Testis (tissue), 3 donors: ENCODE data around the gene UTF1. TPM values are rescaled to one million over a fixed set of nuclear protein-coding genes. Genes with fewer than 3 reads are reported as not detected.

Experiments
- DNase-seq: peaks from one replicate; pipeline ENCODE4 v3.0.0-alpha.2; 2019
- H3K27ac ChIP-seq, 2 donors: fragments of 200-600 bp; sonication (generic); one replicate each; pipeline ENCODE4 v1.5.1; 2019
- H3K27me3 ChIP-seq: fragments of 200-600 bp; sonication (generic); one replicate; pipeline ENCODE4 v1.5.1; 2019
- H3K36me3 ChIP-seq: fragments of 200-600 bp; sonication (generic); one replicate; pipeline ENCODE4 v1.5.1; 2017; ENCODE audit warnings: low read depth; ENCODE audit errors: missing control alignments
- H3K4me1 ChIP-seq: fragments of 200-600 bp; sonication (generic); one replicate; pipeline ENCODE4 v1.5.1; 2019
- H3K4me3 ChIP-seq, 2 donors: fragments of 200-600 bp; sonication (generic); one replicate each; pipeline ENCODE4 v1.5.1; 2017 to 2019
- H3K9me3 ChIP-seq: fragments of 200-600 bp; sonication (generic); one replicate; pipeline ENCODE4 v1.5.1; 2017
- POLR2A ChIP-seq: fragments of 450-650 bp; IDR thresholded peaks from one replicate; pipeline ENCODE4 v1.6.1; 2017; ENCODE audit warnings: antibody characterized with exemption, mild to moderate bottlenecking, moderate library complexity
- WGBS, 2 donors: methylation state at CpG; one replicate each; pipeline ENCODE4 v1.1.5; 2018; 5-methylcytosine and 5-hydroxymethylcytosine counted together
- intact Hi-C: fragments of 100-400 bp; cut with DNase I; formaldehyde crosslinking; loops from one replicate; pipeline ENCODE4 v1.15.1; 2023; ENCODE audit warnings: low total_unique reads
- polyA plus RNA-seq: library from polyadenylated mRNA; stranded (reverse); fragments of 350-450 nt; fragmentation: Illumina TruSeq; extraction: RNeasy Lipid Tissue Mini Kit (QIAGEN cat#74804); gene quantifications from one replicate; pipeline ENCODE4 v1.2.3, GENCODE V29; 2014; ENCODE audit warnings: low read depth, low replicate concordance; ENCODE audit not compliant: insufficient read depth
- total RNA-seq, 2 donors: library from RNA; depleted of rRNA; stranded (reverse); fragments of >200 nt; gene quantifications; one replicate each; pipeline ENCODE4 v1.2.3, GENCODE V29; 2016
- TF ChIP-seq, protein P1 (sequence below), 3 experiments: fragments of 450-650 bp in 2 of 3; fragments of 200-600 bp in 1 of 3; sonication (generic) in 1 of 3; IDR thresholded peaks; one replicate each; pipeline ENCODE4 v1.5.1; 2016 to 2019; ENCODE audit warnings: antibody characterized with exemption in 3 of 3, mild to moderate bottlenecking in 2 of 3, moderate library complexity in 1 of 3

Gene UTF1
- total and polyA plus RNA-seq, 3 donors from 2014 or later = 5.3 to 18.6 (median 17.2) TPM

DNA sequence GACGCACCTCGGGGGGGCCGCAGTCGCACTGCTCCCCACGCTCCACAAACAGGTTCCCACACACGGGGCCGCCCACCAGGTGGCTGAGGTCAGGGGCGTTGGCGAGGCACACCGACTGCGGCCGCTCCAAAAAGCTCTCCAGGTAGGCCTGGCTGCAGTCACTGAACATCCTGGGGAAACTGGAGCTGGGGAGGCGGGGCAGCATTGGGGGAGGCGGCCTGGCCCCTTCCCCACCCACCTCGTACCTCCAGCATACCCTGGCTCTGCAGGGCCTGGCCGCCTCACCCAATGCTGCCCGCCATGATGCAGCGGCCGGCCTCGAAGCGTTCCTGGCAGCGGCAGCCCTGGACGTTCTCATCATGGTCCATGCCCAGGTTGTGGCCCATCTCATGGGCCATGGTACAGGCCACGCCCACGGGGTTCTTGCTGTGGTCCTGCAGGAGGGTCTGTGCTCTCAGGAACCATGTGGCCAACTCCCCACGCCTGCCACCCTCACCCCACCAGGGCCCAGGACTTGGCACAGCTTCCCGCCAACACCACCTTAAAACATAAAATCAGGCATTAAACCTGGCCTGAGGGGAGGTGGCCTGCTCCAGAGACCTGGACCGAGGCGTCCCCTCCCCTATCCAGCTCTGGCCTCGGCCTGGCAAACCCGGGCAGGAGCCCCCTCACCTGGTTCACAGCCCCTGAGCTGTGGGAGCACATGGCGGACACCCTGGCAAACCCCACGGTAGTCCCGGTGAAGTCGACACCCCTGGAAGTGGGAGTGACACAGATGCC, 41.7 kb downstream of the UTF1 start:
- intact Hi-C loops = no loop called here
- Histone ChIP-seq H3K36me3 (no peaks in the 10 kb centered on the region), H3K27ac (no peak overlapping the region), H3K4me3 (no peak overlapping the region), H3K9me3 (no peaks in the 10 kb centered on the region), H3K4me1 (no peaks in the 10 kb centered on the region), H3K27me3 (no peaks in the 10 kb centered on the region)
- TF ChIP-seq POLR2A = no peak
- TF ChIP-seq, protein P1, sequence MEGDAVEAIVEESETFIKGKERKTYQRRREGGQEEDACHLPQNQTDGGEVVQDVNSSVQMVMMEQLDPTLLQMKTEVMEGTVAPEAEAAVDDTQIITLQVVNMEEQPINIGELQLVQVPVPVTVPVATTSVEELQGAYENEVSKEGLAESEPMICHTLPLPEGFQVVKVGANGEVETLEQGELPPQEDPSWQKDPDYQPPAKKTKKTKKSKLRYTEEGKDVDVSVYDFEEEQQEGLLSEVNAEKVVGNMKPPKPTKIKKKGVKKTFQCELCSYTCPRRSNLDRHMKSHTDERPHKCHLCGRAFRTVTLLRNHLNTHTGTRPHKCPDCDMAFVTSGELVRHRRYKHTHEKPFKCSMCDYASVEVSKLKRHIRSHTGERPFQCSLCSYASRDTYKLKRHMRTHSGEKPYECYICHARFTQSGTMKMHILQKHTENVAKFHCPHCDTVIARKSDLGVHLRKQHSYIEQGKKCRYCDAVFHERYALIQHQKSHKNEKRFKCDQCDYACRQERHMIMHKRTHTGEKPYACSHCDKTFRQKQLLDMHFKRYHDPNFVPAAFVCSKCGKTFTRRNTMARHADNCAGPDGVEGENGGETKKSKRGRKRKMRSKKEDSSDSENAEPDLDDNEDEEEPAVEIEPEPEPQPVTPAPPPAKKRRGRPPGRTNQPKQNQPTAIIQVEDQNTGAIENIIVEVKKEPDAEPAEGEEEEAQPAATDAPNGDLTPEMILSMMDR (IDR thresholded peaks at IDR 0.05) = no peak
- no peak for DNase-seq
- 92 to 93% methylated on average over 3 to 35 of the region's 35 CpGs for WGBS, 2 donors

DNA sequence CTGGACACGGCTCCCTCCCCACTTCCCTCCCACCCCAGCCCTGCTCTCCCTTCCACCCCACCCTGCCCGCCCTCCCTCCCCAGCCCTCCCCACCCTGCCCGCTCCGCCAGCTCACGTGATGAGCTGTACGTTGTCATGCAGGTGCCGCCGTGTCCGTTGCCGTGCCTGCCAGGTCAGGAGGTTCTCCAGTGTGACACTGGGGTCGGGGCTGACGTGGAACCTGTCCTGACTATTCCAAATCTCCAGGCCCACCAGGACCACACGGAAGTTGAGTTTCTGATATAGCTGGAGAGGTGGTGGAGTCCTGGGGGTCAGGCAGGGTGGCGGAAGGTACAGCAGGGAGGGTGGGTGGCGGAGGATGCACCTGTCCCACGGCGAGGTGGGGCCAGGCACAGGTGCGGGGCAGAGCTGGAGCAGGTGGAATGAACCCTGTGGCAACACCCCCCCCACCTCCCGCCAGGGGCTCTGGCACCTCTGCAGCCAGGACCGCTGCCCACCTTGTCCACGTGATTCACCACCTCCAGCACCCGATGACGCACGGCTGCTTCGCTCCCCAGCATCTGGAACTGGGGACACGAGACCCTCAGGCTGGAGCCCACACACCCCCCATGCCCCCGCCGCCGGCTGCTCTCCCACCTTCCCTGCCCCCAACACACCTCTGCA, 42.4 kb downstream of the UTF1 start:
- no peaks in the 10 kb centered on the region for H3K36me3 ChIP-seq
- intact Hi-C loops = no loop called here

GRCh38 chr10:133272964-133273420, 43.0 kb downstream of the UTF1 start:
- TF ChIP-seq, protein P1 (IDR thresholded peaks at IDR 0.05) = no peak
- no peak for TF ChIP-seq POLR2A
- no peaks in the 10 kb centered on the region for H3K9me3 ChIP-seq
- DNase-seq = no peak
- H3K27me3 ChIP-seq = no peaks in the 10 kb centered on the region
- H3K4me3 ChIP-seq = no peak overlapping the region
- H3K4me1 ChIP-seq = no peaks in the 10 kb centered on the region
- WGBS, 2 donors = 95 to 100% methylated on average over 6 to 23 of the region's 25 CpGs
- H3K27ac ChIP-seq = no peak overlapping the region
- intact Hi-C loops = no loop called here
- H3K36me3 ChIP-seq = no peaks in the 10 kb centered on the region

More for the DNA sequence above, 42.4 kb downstream of the UTF1 start:
- no peaks in the 10 kb centered on the region for H3K27me3 ChIP-seq
- no peak overlapping the region for H3K27ac ChIP-seq
- TF ChIP-seq, protein P1 (IDR thresholded peaks at IDR 0.05) = no peak
- no peak for TF ChIP-seq POLR2A
- WGBS, 2 donors = 70 to 91% methylated on average over 9 to 29 of the region's 29 CpGs
- H3K4me1 ChIP-seq = no peaks in the 10 kb centered on the region
- H3K4me3 ChIP-seq = no peak overlapping the region
- no peak for DNase-seq
- no peaks in the 10 kb centered on the region for H3K9me3 ChIP-seq

GRCh38 chr10:133273534-133274143, 43.6 kb downstream of the UTF1 start:
- H3K27me3 ChIP-seq = no peaks in the 10 kb centered on the region
- WGBS, 2 donors = 91 to 95% methylated on average over 10 to 28 of the region's 28 CpGs
- H3K4me1 ChIP-seq = no peaks in the 10 kb centered on the region
- H3K27ac ChIP-seq = no peak overlapping the region
- TF ChIP-seq, protein P1 (IDR thresholded peaks at IDR 0.05) = no peak
- no peak for TF ChIP-seq POLR2A
- no peak overlapping the region for H3K4me3 ChIP-seq
- no peaks in the 10 kb centered on the region for H3K36me3 ChIP-seq
- no peaks in the 10 kb centered on the region for H3K9me3 ChIP-seq
- intact Hi-C loops = no loop called here
- no peak for DNase-seq
